IPS-20b (cell line): ENCODE results near the gene CHST12.
"Not testable (repeated sequence)": the region's sequence is repeated elsewhere in the genome, so short reads cannot be mapped to it uniquely, and the experiment has no call there.

ENCODE experiments used
- H3K27ac ChIP-seq: one replicate; pipeline ENCODE4 v1.5.1; 2013; ENCODE audit warnings: low read length
- H3K27me3 ChIP-seq: 2 replicates; pipeline ENCODE4 v1.6.1; 2013; ENCODE audit warnings: mild to moderate bottlenecking, low read length, inconsistent platforms; ENCODE audit not compliant: insufficient read depth
- H3K36me3 ChIP-seq: 2 replicates; pipeline ENCODE4 v1.6.1; 2013; ENCODE audit warnings: low read depth, mild to moderate bottlenecking, inconsistent platforms, low read length, moderate library complexity; ENCODE audit not compliant: insufficient read depth
- H3K4me1 ChIP-seq: 2 replicates; pipeline ENCODE4 v1.6.1; 2013; ENCODE audit warnings: mild to moderate bottlenecking, control low read depth, inconsistent platforms, low read length, moderate library complexity; ENCODE audit not compliant: insufficient read depth
- H3K4me3 ChIP-seq: 2 replicates; pipeline ENCODE4 v1.5.1; 2013; ENCODE audit warnings: mild to moderate bottlenecking, low read length, inconsistent platforms
- H3K9ac ChIP-seq: 2 replicates; pipeline ENCODE4 v1.6.1; 2013; ENCODE audit warnings: low read depth, mild to moderate bottlenecking, inconsistent platforms, low read length, moderate library complexity
- H3K9me3 ChIP-seq: 2 replicates; pipeline ENCODE4 v1.6.1; 2013; ENCODE audit warnings: mild to moderate bottlenecking, low read depth, low read length, inconsistent platforms; ENCODE audit not compliant: insufficient read depth

Gene CHST12

GRCh38 chr7:2369139-2369538, 34.3 kb upstream of the CHST12 start:
- H3K27ac ChIP-seq: no peak overlapping the region

GRCh38 chr7:2371329-2371728, 32.1 kb upstream of the CHST12 start:
- Histone ChIP-seq H3K9ac (no peak overlapping the region), H3K4me1 (no peaks in the 10 kb centered on the region), H3K9me3 (no peaks in the 10 kb centered on the region), H3K27me3 (no peaks in the 10 kb centered on the region), H3K27ac (no peak overlapping the region), H3K4me3 (no peak overlapping the region), H3K36me3 (peaks cover 100% of the 10 kb centered on the region)

More at GRCh38 chr7:2369139-2369538, 34.3 kb upstream of the CHST12 start:
- H3K36me3 ChIP-seq: peaks cover 100% of the 10 kb centered on the region
- no peak overlapping the region for H3K9ac ChIP-seq
- H3K4me3 ChIP-seq: no peak overlapping the region
- H3K4me1 ChIP-seq: no peaks in the 10 kb centered on the region
- H3K9me3 ChIP-seq: no peaks in the 10 kb centered on the region
- H3K27me3 ChIP-seq: no peaks in the 10 kb centered on the region

GRCh38 chr7:2372724-2373123, 30.7 kb upstream of the CHST12 start:
- Histone ChIP-seq H3K4me3 (no peak overlapping the region), H3K9me3 (no peaks in the 10 kb centered on the region), H3K9ac (no peak overlapping the region), H3K36me3 (peaks cover 97% of the 10 kb centered on the region), H3K27ac (no peak overlapping the region), H3K4me1 (no peaks in the 10 kb centered on the region), H3K27me3 (no peaks in the 10 kb centered on the region)

- no peak overlapping the region for H3K4me3 ChIP-seq
- H3K9me3 ChIP-seq: no peaks in the 10 kb centered on the region
Observed at GRCh38 chr7:2373124-2373556, 30.3 kb upstream of the CHST12 start.

GRCh38 chr7:2373646-2374045, 29.8 kb upstream of the CHST12 start:
- no peaks in the 10 kb centered on the region for H3K4me1 ChIP-seq
- H3K9me3 ChIP-seq: no peaks in the 10 kb centered on the region
- H3K27ac ChIP-seq: no peak overlapping the region
- H3K27me3 ChIP-seq: no peaks in the 10 kb centered on the region
- H3K4me3 ChIP-seq: no peak overlapping the region
- H3K36me3 ChIP-seq: peaks cover 96% of the 10 kb centered on the region
- H3K9ac ChIP-seq: no peak overlapping the region

More at GRCh38 chr7:2373124-2373556, 30.3 kb upstream of the CHST12 start:
- Histone ChIP-seq H3K4me1 (no peaks in the 10 kb centered on the region), H3K9ac (no peak overlapping the region), H3K27ac (no peak overlapping the region), H3K36me3 (peaks cover 96% of the 10 kb centered on the region), H3K27me3 (no peaks in the 10 kb centered on the region)

GRCh38 chr7:2374401-2374800, 29.0 kb upstream of the CHST12 start:
- no peak overlapping the region for H3K9ac ChIP-seq
- H3K36me3 ChIP-seq: peaks cover 96% of the 10 kb centered on the region
- no peaks in the 10 kb centered on the region for H3K9me3 ChIP-seq
- no peaks in the 10 kb centered on the region for H3K4me1 ChIP-seq
- H3K27ac ChIP-seq: no peak overlapping the region
- no peaks in the 10 kb centered on the region for H3K27me3 ChIP-seq
- H3K4me3 ChIP-seq: no peak overlapping the region

- no peak overlapping the region for H3K4me3 ChIP-seq
- no peaks in the 10 kb centered on the region for H3K9me3 ChIP-seq
- no peak overlapping the region for H3K9ac ChIP-seq
- H3K36me3 ChIP-seq: peaks cover 96% of the 10 kb centered on the region
- H3K27ac ChIP-seq: no peak overlapping the region
- no peaks in the 10 kb centered on the region for H3K27me3 ChIP-seq
- no peaks in the 10 kb centered on the region for H3K4me1 ChIP-seq
Observed at GRCh38 chr7:2374830-2375728, 28.3 kb upstream of the CHST12 start.

- no peak overlapping the region for H3K9ac ChIP-seq
- H3K27me3 ChIP-seq: no peaks in the 10 kb centered on the region
- H3K27ac ChIP-seq: no peak overlapping the region
- peaks cover 96% of the 10 kb centered on the region for H3K36me3 ChIP-seq
- no peaks in the 10 kb centered on the region for H3K9me3 ChIP-seq
- no peak overlapping the region for H3K4me3 ChIP-seq
- H3K4me1 ChIP-seq: no peaks in the 10 kb centered on the region
Observed at GRCh38 chr7:2376351-2377154, 26.9 kb upstream of the CHST12 start.

GRCh38 chr7:2377492-2377891, 25.9 kb upstream of the CHST12 start:
- not testable (repeated sequence) for H3K27me3 ChIP-seq, H3K9me3 ChIP-seq, H3K4me3 ChIP-seq, H3K27ac ChIP-seq, H3K9ac ChIP-seq, H3K4me1 ChIP-seq
- H3K36me3 ChIP-seq: peaks cover 93% of the 10 kb centered on the region

GRCh38 chr7:2378125-2378524, 25.3 kb upstream of the CHST12 start:
- H3K4me1 ChIP-seq, H3K27me3 ChIP-seq, H3K9ac ChIP-seq, H3K27ac ChIP-seq, H3K4me3 ChIP-seq, H3K9me3 ChIP-seq: not testable (repeated sequence)
- peaks cover 86% of the 10 kb centered on the region for H3K36me3 ChIP-seq

- H3K9me3 ChIP-seq: no peaks in the 10 kb centered on the region
- no peak overlapping the region for H3K9ac ChIP-seq
- peaks cover 76% of the 10 kb centered on the region for H3K36me3 ChIP-seq
- H3K4me3 ChIP-seq: no peak overlapping the region
- H3K4me1 ChIP-seq: no peaks in the 10 kb centered on the region
- no peak overlapping the region for H3K27ac ChIP-seq
- H3K27me3 ChIP-seq: no peaks in the 10 kb centered on the region
Observed at GRCh38 chr7:2379161-2379560, 24.2 kb upstream of the CHST12 start.
